Stimulated activated naive CD8-positive, alpha-beta T cell treated with anti-CD3 and anti-CD28 coated beads, Interleukin-15, amount 100 ng/mL, for 72 hours (primary cell): ENCODE measurements around the gene WIZ.
"Not testable (repeated sequence)": the region's sequence is repeated elsewhere in the genome, so short reads cannot be mapped to it uniquely, and the experiment has no call there.

Experiments
- ATAC-seq: fragments of 150-1000 bp; cut with Tn5 transposase; 2 replicates; pipeline ENCODE4 v1.10.0; 2021; ENCODE audit warnings: mild to moderate bottlenecking, moderate library complexity
- DNase-seq, 2 donors: peaks; one replicate each; pipeline ENCODE4 v3.0.0; 2021 to 2022
- H3K27ac Mint-ChIP-seq, 2 donors: one replicate each; pipeline ENCODE4 v1.8.0; 2022; ENCODE audit warnings: mild to moderate bottlenecking in 2 of 2, mixed read lengths in 2 of 2, moderate library complexity in 2 of 2
- H3K27me3 Mint-ChIP-seq: one replicate; pipeline ENCODE4 v1.8.0; 2022; ENCODE audit warnings: mixed read lengths
- H3K4me1 Mint-ChIP-seq: one replicate; pipeline ENCODE4 v1.8.0; 2022; ENCODE audit warnings: mild to moderate bottlenecking, mixed read lengths
- H3K4me3 Mint-ChIP-seq, 2 donors: one replicate each; pipeline ENCODE4 v1.8.0; 2022; ENCODE audit warnings: mild to moderate bottlenecking in 2 of 2, mixed read lengths in 2 of 2, moderate library complexity in 1 of 2
- H3K9me3 Mint-ChIP-seq, 2 donors: one replicate each; pipeline ENCODE4 v1.8.0; 2022; ENCODE audit warnings: mixed read lengths in 2 of 2

WIZ gene

GRCh38 chr19:15473821-15474220 is 24.1 kb upstream of the WIZ start:
- ATAC-seq, H3K4me3 Mint-ChIP-seq, DNase-seq, H3K27ac Mint-ChIP-seq, H3K9me3 Mint-ChIP-seq, H3K27me3 Mint-ChIP-seq: not testable (repeated sequence)
- H3K4me1 Mint-ChIP-seq = peaks cover 39% of the 10 kb centered on the region

GRCh38 chr19:15471639-15472101 is 21.9 kb upstream of the WIZ start:
- H3K27ac Mint-ChIP-seq = no peak overlapping the region
- H3K9me3 Mint-ChIP-seq = no peaks in the 10 kb centered on the region
- no peaks in the 10 kb centered on the region for H3K27me3 Mint-ChIP-seq
- no peak overlapping the region for H3K4me3 Mint-ChIP-seq
- peaks cover 53% of the 10 kb centered on the region for H3K4me1 Mint-ChIP-seq
- DNase-seq (peak in 1 of 2 donors; percentile 8), ATAC-seq (no peak)

- DNase-seq (no peak), ATAC-seq (peak; percentile 53)
- H3K27ac Mint-ChIP-seq = no peak overlapping the region
- peak overlapping the region; percentile 81 to 86 for H3K4me3 Mint-ChIP-seq
- H3K27me3 Mint-ChIP-seq = no peaks in the 10 kb centered on the region
- H3K4me1 Mint-ChIP-seq = peaks cover 57% of the 10 kb centered on the region
- H3K9me3 Mint-ChIP-seq = no peaks in the 10 kb centered on the region
Observed at GRCh38 chr19:15469513-15470297, 19.9 kb upstream of the WIZ start.

GRCh38 chr19:15468675-15469512 is 19.1 kb upstream of the WIZ start:
- no peaks in the 10 kb centered on the region for H3K9me3 Mint-ChIP-seq
- DNase-seq (no peak), ATAC-seq (no peak)
- H3K4me1 Mint-ChIP-seq = peaks cover 62% of the 10 kb centered on the region
- H3K27ac Mint-ChIP-seq = peak overlapping the region in 1 of 2 donors; percentile 4
- H3K27me3 Mint-ChIP-seq = no peaks in the 10 kb centered on the region
- H3K4me3 Mint-ChIP-seq = peak overlapping the region; percentile 81 to 86

- DNase-seq = no peak
- Mint-ChIP-seq H3K27ac (peak overlapping the region in 1 of 2 donors; percentile 67), H3K4me1 (peaks cover 63% of the 10 kb centered on the region), H3K27me3 (no peaks in the 10 kb centered on the region), H3K9me3 (no peaks in the 10 kb centered on the region), H3K4me3 (peak overlapping the region; percentile 16 to 63)
- no peak for ATAC-seq
Observed at GRCh38 chr19:15467734-15468214, 18.0 kb upstream of the WIZ start.

GRCh38 chr19:15466851-15467733 is 17.3 kb upstream of the WIZ start:
- Mint-ChIP-seq H3K9me3 (no peaks in the 10 kb centered on the region), H3K4me3 (peak overlapping the region; percentile 58 to 62), H3K4me1 (peaks cover 70% of the 10 kb centered on the region), H3K27me3 (no peaks in the 10 kb centered on the region), H3K27ac (peak overlapping the region; percentile 52 to 94)
- ATAC-seq (peak; percentile 61), DNase-seq (peak; percentile 43 to 73)

GRCh38 chr19:15464394-15465385 is 14.9 kb upstream of the WIZ start, which contains the start of gene RASAL3:
Gene RASAL3, minus strand, starts transcription at chr19:15464544. Its CDS starts 186 bp downstream, at chr19:15464358.
- Mint-ChIP-seq H3K4me1 (peaks cover 76% of the 10 kb centered on the region), H3K27me3 (no peaks in the 10 kb centered on the region), H3K9me3 (no peaks in the 10 kb centered on the region), H3K4me3 (peak within 1 kb of the TSS; percentile 88 to 90), H3K27ac (peak within 1 kb of the TSS; percentile 97)
- peak; percentile 76 for ATAC-seq
- DNase-seq = peak; percentile 56 to 71

GRCh38 chr19:15463861-15464371 is 14.2 kb upstream of the WIZ start:
- Mint-ChIP-seq H3K27me3 (no peaks in the 10 kb centered on the region), H3K27ac (peak overlapping the region; percentile 97), H3K4me1 (peaks cover 70% of the 10 kb centered on the region), H3K9me3 (no peaks in the 10 kb centered on the region), H3K4me3 (peak overlapping the region; percentile 88 to 90)
- peak; percentile 80 to 86 for DNase-seq
- peak; percentile 88 for ATAC-seq

- no peaks in the 10 kb centered on the region for H3K27me3 Mint-ChIP-seq
- no peak for DNase-seq
- peaks cover 54% of the 10 kb centered on the region for H3K4me1 Mint-ChIP-seq
- H3K27ac Mint-ChIP-seq = peak overlapping the region in 1 of 2 donors; percentile 76
- H3K4me3 Mint-ChIP-seq = no peak overlapping the region
- H3K9me3 Mint-ChIP-seq = no peaks in the 10 kb centered on the region
- ATAC-seq = no peak
Observed at GRCh38 chr19:15461694-15462093, 11.9 kb upstream of the WIZ start.

- H3K9me3 Mint-ChIP-seq = no peaks in the 10 kb centered on the region
- H3K4me3 Mint-ChIP-seq = no peak overlapping the region
- peaks cover 46% of the 10 kb centered on the region for H3K4me1 Mint-ChIP-seq
- DNase-seq (no peak), ATAC-seq (no peak)
- H3K27me3 Mint-ChIP-seq = no peaks in the 10 kb centered on the region
- H3K27ac Mint-ChIP-seq = no peak overlapping the region
Observed at GRCh38 chr19:15457701-15458484, 8.1 kb upstream of the WIZ start.

- no peak overlapping the region for H3K4me3 Mint-ChIP-seq
- peak overlapping the region in 1 of 2 donors; percentile 54 for H3K27ac Mint-ChIP-seq
- no peak for DNase-seq
- no peaks in the 10 kb centered on the region for H3K9me3 Mint-ChIP-seq
- peaks cover 39% of the 10 kb centered on the region for H3K4me1 Mint-ChIP-seq
- peak; percentile 45 for ATAC-seq
- no peaks in the 10 kb centered on the region for H3K27me3 Mint-ChIP-seq
Observed at GRCh38 chr19:15456871-15457700, 7.3 kb upstream of the WIZ start.

GRCh38 chr19:15456441-15456840 is 6.7 kb upstream of the WIZ start:
- H3K9me3 Mint-ChIP-seq = no peaks in the 10 kb centered on the region
- no peaks in the 10 kb centered on the region for H3K27me3 Mint-ChIP-seq
- H3K4me3 Mint-ChIP-seq = no peak overlapping the region
- peak overlapping the region in 1 of 2 donors; percentile 54 for H3K27ac Mint-ChIP-seq
- peaks cover 37% of the 10 kb centered on the region for H3K4me1 Mint-ChIP-seq
- DNase-seq (no peak), ATAC-seq (no peak)
